GM06990 (cell line): Measurements from ENCODE around the gene LIM2.
"Not testable (repeated sequence)": the region's sequence is repeated elsewhere in the genome, so short reads cannot be mapped to it uniquely, and the experiment has no call there.

Source experiments
- DNase-seq: peaks from one replicate; pipeline ENCODE4 v3.0.0-alpha.2; 2011; ENCODE audit not compliant: insufficient read length; ENCODE audit errors: extremely low read depth
- H3K27me3 ChIP-seq: replicated peaks from 2 replicates; pipeline ENCODE4 v1.6.0; 2011; ENCODE audit warnings: low read length; ENCODE audit not compliant: control insufficient read depth, insufficient read depth
- H3K36me3 ChIP-seq: 2 replicates; pipeline ENCODE4 v1.5.1; 2011; ENCODE audit warnings: low read length; ENCODE audit not compliant: control insufficient read depth, insufficient read depth
- H3K4me3 ChIP-seq: replicated peaks from 2 replicates; pipeline ENCODE4 v1.5.1; 2011; ENCODE audit warnings: low read depth, mild to moderate bottlenecking, control low read depth, low read length
- CTCF ChIP-seq: IDR thresholded peaks from 2 replicates; pipeline ENCODE4 v1.5.1; 2011; ENCODE audit warnings: low read length, control low read depth, mild to moderate bottlenecking, inconsistent platforms; ENCODE audit not compliant: insufficient read depth, poor library complexity, severe bottlenecking

LIM2 gene

GRCh38 chr19:51422053-51422448 lies 34.3 kb upstream of the LIM2 start:
- Histone ChIP-seq H3K4me3 (no peak overlapping the region), H3K27me3 (no peaks in the 10 kb centered on the region), H3K36me3 (no peaks in the 10 kb centered on the region)
- TF ChIP-seq CTCF, result peak; percentile 99
- peak; percentile 80 for DNase-seq

GRCh38 chr19:51421229-51422052 lies 33.7 kb upstream of the LIM2 start:
- DNase-seq, result no peak
- TF ChIP-seq CTCF, result no peak
- H3K4me3 ChIP-seq, result no peak overlapping the region
- no peaks in the 10 kb centered on the region for H3K36me3 ChIP-seq
- H3K27me3 ChIP-seq, result no peaks in the 10 kb centered on the region

- not testable (repeated sequence) for H3K4me3 ChIP-seq, DNase-seq, H3K36me3 ChIP-seq, H3K27me3 ChIP-seq
Observed at GRCh38 chr19:51420511-51420910, 32.7 kb upstream of the LIM2 start.

GRCh38 chr19:51418707-51419106 lies 30.9 kb upstream of the LIM2 start:
- TF ChIP-seq CTCF, result no peak
- no peak for DNase-seq
- Histone ChIP-seq H3K27me3 (no peaks in the 10 kb centered on the region), H3K36me3 (no peaks in the 10 kb centered on the region; the same call in 1 of the 2 replicates), H3K4me3 (no peak overlapping the region)

- Histone ChIP-seq H3K4me3 (peak overlapping the region; percentile 53), H3K36me3 (no peaks in the 10 kb centered on the region; the same call in none of the 2 replicates), H3K27me3 (no peaks in the 10 kb centered on the region)
- DNase-seq, result no peak
- no peak for TF ChIP-seq CTCF
Observed at GRCh38 chr19:51417810-51418157, 30.0 kb upstream of the LIM2 start.

GRCh38 chr19:51417107-51417809 lies 29.5 kb upstream of the LIM2 start, which contains the start of gene SIGLEC10:
Gene SIGLEC10, minus strand, starts transcription at chr19:51417642. Its CDS starts 61 bp downstream, at chr19:51417581.
- TF ChIP-seq CTCF, result no peak
- peak within 1 kb of the TSS; percentile 53 for H3K4me3 ChIP-seq
- no peaks in the 10 kb centered on the region; the same call in none of the 2 replicates for H3K36me3 ChIP-seq
- DNase-seq, result peak; percentile 80
- no peaks in the 10 kb centered on the region for H3K27me3 ChIP-seq

- H3K36me3 ChIP-seq, H3K27me3 ChIP-seq, DNase-seq: not testable (repeated sequence)
- peak overlapping the region; percentile 53 for H3K4me3 ChIP-seq
Observed at GRCh38 chr19:51416422-51416821, 28.6 kb upstream of the LIM2 start.
